ENCODE results near the gene PHKB.

The PHKB gene

GRCh38 chr16:47731252-47731651 lies 270.1 kb downstream of the PHKB start:
- no peak for DNase-seq (ENCODE audit: low read depth)

- DNase-seq (ENCODE audit: low read depth) = no peak
These were observed 271.0 kb downstream of the PHKB start for GRCh38 chr16:47732122-47732521.

- no peak for DNase-seq (ENCODE audit: low read depth)
These were observed 271.5 kb downstream of the PHKB start for GRCh38 chr16:47732523-47733111.

GRCh38 chr16:47734081-47734857 lies 273.1 kb downstream of the PHKB start:
- DNase-seq (ENCODE audit: low read depth) = no peak

GRCh38 chr16:47734987-47735594 lies 274.0 kb downstream of the PHKB start:
- DNase-seq (ENCODE audit: low read depth) = no peak

GRCh38 chr16:47750371-47750770 lies 289.2 kb downstream of the PHKB start:
- DNase-seq (ENCODE audit: low read depth) = no peak
